Smooth muscle cell (in vitro differentiated cells): Measurements from ENCODE around the gene KCNG3. TPM values are rescaled to one million over a fixed set of nuclear protein-coding genes. Genes with fewer than 3 reads are reported as not detected.
A peak's percentile ranks its signal among the peaks of the same experiment; 100 is the strongest.

ENCODE experiments used
- DNase-seq: peaks from one replicate; lab custom pipeline; 2025; ENCODE audit not compliant: unreplicated experiment; lab: John Stamatoyannopoulos, UW
- H2AFZ ChIP-seq: fragments of 200-600 bp; sonication (generic); 2 replicates; pipeline ENCODE4 v1.6.0; 2016; ENCODE audit warnings: antibody characterized with exemption, low read depth, mild to moderate bottlenecking
- H3F3A ChIP-seq: fragments of 200-600 bp; sonication (generic); 2 replicates; pipeline ENCODE4 v1.6.0; 2017; ENCODE audit warnings: antibody characterized with exemption, low read depth
- H3K27ac ChIP-seq: fragments of 200-600 bp; sonication (generic); 2 replicates; pipeline ENCODE4 v1.5.1; 2016; ENCODE audit warnings: low read depth, mild to moderate bottlenecking
- H3K27me3 ChIP-seq: fragments of 200-600 bp; sonication (generic); 2 replicates; pipeline ENCODE4 v1.6.1; 2016; ENCODE audit warnings: low read depth, mild to moderate bottlenecking
- H3K36me3 ChIP-seq: fragments of 200-600 bp; sonication (generic); 2 replicates; pipeline ENCODE4 v1.5.1; 2016; ENCODE audit warnings: low read depth
- H3K4me1 ChIP-seq: fragments of 200-600 bp; sonication (generic); 2 replicates; pipeline ENCODE4 v1.5.1; 2016; ENCODE audit warnings: low read depth
- H3K4me2 ChIP-seq: fragments of 200-600 bp; sonication (generic); 2 replicates; pipeline ENCODE4 v1.6.0; 2016; ENCODE audit warnings: mild to moderate bottlenecking
- H3K4me3 ChIP-seq: fragments of 200-600 bp; sonication (generic); 2 replicates; pipeline ENCODE4 v1.5.1; 2016; ENCODE audit warnings: mild to moderate bottlenecking
- H3K79me2 ChIP-seq: fragments of 200-600 bp; sonication (generic); 2 replicates; pipeline ENCODE4 v1.6.0; 2016; ENCODE audit warnings: low read depth, mild to moderate bottlenecking
- H3K9ac ChIP-seq: fragments of 200-600 bp; sonication (generic); 2 replicates; pipeline ENCODE4 v1.6.0; 2016; ENCODE audit warnings: low read depth
- H3K9me3 ChIP-seq: fragments of 200-600 bp; sonication (generic); replicated peaks from 2 replicates; pipeline ENCODE4 v1.5.1; 2016; ENCODE audit warnings: low read depth
- H4K20me1 ChIP-seq: fragments of 200-600 bp; sonication (generic); 2 replicates; pipeline ENCODE4 v1.6.0; 2016; ENCODE audit warnings: low read depth
- CTCF ChIP-seq: fragments of 200-600 bp; sonication (generic); IDR thresholded peaks from 2 replicates; pipeline ENCODE4 v1.5.1; 2017; ENCODE audit warnings: borderline replicate concordance, mild to moderate bottlenecking, antibody characterized with exemption; ENCODE audit not compliant: insufficient read depth, poor library complexity, severe bottlenecking
- WGBS: methylation state at CpG from one replicate; pipeline ENCODE4 v1.1.7; 2016; ENCODE audit warnings: low lambda C conversion rate; 5-methylcytosine and 5-hydroxymethylcytosine counted together
- polyA plus RNA-seq: library from polyadenylated mRNA; unstranded; fragments of >200 nt; fragmentation: Nextera tagmentation; extraction: Ambion mirVana; gene quantifications from 2 replicates; pipeline ENCODE4 v1.2.1, GENCODE V29; 2016
- total RNA-seq: library from RNA; depleted of rRNA; stranded (reverse); fragments of >200 nt; gene quantifications from 2 replicates; pipeline ENCODE4 v1.2.3, GENCODE V29; 2014

KCNG3 gene
- total and polyA plus RNA-seq, 2 experiments from 2014 or later, result not detected

DNA sequence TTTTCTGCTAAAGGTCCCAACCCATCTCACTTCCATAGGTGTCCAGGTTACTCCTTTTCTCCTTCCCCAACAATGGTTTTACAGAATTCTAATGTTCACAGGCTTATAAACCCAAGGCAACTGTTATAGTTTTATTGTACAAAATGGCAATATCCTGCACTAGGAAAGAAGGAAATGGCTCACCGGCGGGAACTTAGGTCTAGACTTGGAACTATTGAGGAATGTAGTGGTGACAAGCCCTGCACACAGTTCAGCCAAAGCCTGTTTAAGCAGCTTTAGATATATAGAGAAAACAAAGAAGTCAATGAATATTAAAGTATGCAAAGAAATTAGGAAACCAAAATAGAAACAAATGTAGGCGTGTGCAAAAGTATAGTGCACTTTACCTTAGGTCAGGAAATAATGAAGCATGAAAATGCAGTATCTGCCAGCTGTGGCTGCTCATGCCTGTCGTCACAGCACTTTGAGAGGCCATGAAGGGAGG is 22.7 kb upstream of the KCNG3 start:
- Histone ChIP-seq H3K27ac (no peak overlapping the region), H2AFZ (no peak overlapping the region), H3K36me3 (no peaks in the 10 kb centered on the region), H3K4me3 (no peak overlapping the region), H3K4me1 (peaks cover 8% of the 10 kb centered on the region), H3K9ac (no peak overlapping the region), H3K27me3 (no peaks in the 10 kb centered on the region), H3K9me3 (no peaks in the 10 kb centered on the region), H3F3A (peaks cover 2% of the 10 kb centered on the region), H3K4me2 (no peak overlapping the region), H3K79me2 (no peaks in the 10 kb centered on the region), H4K20me1 (no peaks in the 10 kb centered on the region)
- 90% methylated on average over 4 of the region's 4 CpGs for WGBS
- TF ChIP-seq CTCF, result no peak
- DNase-seq, result no peak

- WGBS, result 67% methylated on average over 5 of the region's 5 CpGs
- no peaks in the 10 kb centered on the region for H4K20me1 ChIP-seq
- H3K4me1 ChIP-seq, result peaks cover 17% of the 10 kb centered on the region
- no peak overlapping the region for H3K4me3 ChIP-seq
- H3K27me3 ChIP-seq, result no peaks in the 10 kb centered on the region
- no peak overlapping the region for H3K27ac ChIP-seq
- H3K36me3 ChIP-seq, result no peaks in the 10 kb centered on the region
- peaks cover 2% of the 10 kb centered on the region for H3F3A ChIP-seq
- H3K9ac ChIP-seq, result no peak overlapping the region
- peak; percentile 46 for TF ChIP-seq CTCF
- no peak overlapping the region for H2AFZ ChIP-seq
- no peaks in the 10 kb centered on the region for H3K79me2 ChIP-seq
- H3K9me3 ChIP-seq, result no peaks in the 10 kb centered on the region
- no peak for DNase-seq
- no peak overlapping the region for H3K4me2 ChIP-seq
Observed at GRCh38 chr2:42513252-42513918, 19.6 kb upstream of the KCNG3 start.

GRCh38 chr2:42510608-42511243 is 16.9 kb upstream of the KCNG3 start:
- H3K9ac ChIP-seq, result no peak overlapping the region
- H3K4me1 ChIP-seq, result peaks cover 17% of the 10 kb centered on the region
- no peaks in the 10 kb centered on the region for H3K79me2 ChIP-seq
- TF ChIP-seq CTCF, result no peak
- no peaks in the 10 kb centered on the region for H4K20me1 ChIP-seq
- peaks cover 2% of the 10 kb centered on the region for H3F3A ChIP-seq
- no peak overlapping the region for H3K4me2 ChIP-seq
- H3K4me3 ChIP-seq, result no peak overlapping the region
- no peak for DNase-seq
- no peaks in the 10 kb centered on the region for H3K27me3 ChIP-seq
- no peak overlapping the region for H3K27ac ChIP-seq
- WGBS, result 10% methylated on average over 2 of the region's 2 CpGs
- no peak overlapping the region for H2AFZ ChIP-seq
- H3K9me3 ChIP-seq, result no peaks in the 10 kb centered on the region
- H3K36me3 ChIP-seq, result no peaks in the 10 kb centered on the region
